ENCODE measurements around the gene C9orf153.

The C9orf153 gene

GRCh38 chr9:86288499-86289198, 29.2 kb upstream of the C9orf153 start:
- no peak for TF ChIP-seq EZH2 (IDR thresholded peaks at IDR 0.05)
- TF ChIP-seq POLR2AphosphoS5 (IDR thresholded peaks at IDR 0.05; ENCODE audit: borderline replicate concordance, low read depth, low read length) = no peak
- no peak for TF ChIP-seq FOXP2 (optimal IDR thresholded peaks at IDR 0.05; ENCODE audit: control extremely low read depth, extremely low read length, insufficient read depth)
- no peak for DNase-seq (ENCODE audit: low read depth, low spot score)
- Histone ChIP-seq H3K36me3 (ENCODE audit: insufficient read depth, low read length) (no peaks in the 10 kb centered on the region), H3K4me3 (no peak overlapping the region), H3K9ac (ENCODE audit: insufficient read length) (no peak overlapping the region), H3K27ac (peak overlapping the region; percentile 57; the same call in 1 of the 2 replicates), H3K9me3 (ENCODE audit: low read depth, low read length) (no peaks in the 10 kb centered on the region)

GRCh38 chr9:86287013-86287412, 27.6 kb upstream of the C9orf153 start:
- H3K4me3 ChIP-seq = no peak overlapping the region
- no peak for DNase-seq (ENCODE audit: low read depth, low spot score)
- no peak for TF ChIP-seq EZH2 (IDR thresholded peaks at IDR 0.05)
- H3K27ac ChIP-seq = 0 out of 2 replicates have a peak overlapping the region, but pooled peaks have one; percentile 43
- no peak overlapping the region for H3K9ac ChIP-seq (ENCODE audit: insufficient read length)
- no peaks in the 10 kb centered on the region for H3K9me3 ChIP-seq (ENCODE audit: low read depth, low read length)
- no peaks in the 10 kb centered on the region for H3K36me3 ChIP-seq (ENCODE audit: insufficient read depth, low read length)

GRCh38 chr9:86286278-86286677, 26.8 kb upstream of the C9orf153 start:
- Histone ChIP-seq H3K27ac (0 out of 2 replicates have a peak overlapping the region, but pooled peaks have one; percentile 43), H3K36me3 (ENCODE audit: insufficient read depth, low read length) (no peaks in the 10 kb centered on the region), H3K9ac (ENCODE audit: insufficient read length) (no peak overlapping the region), H3K9me3 (ENCODE audit: low read depth, low read length) (no peaks in the 10 kb centered on the region), H3K4me3 (no peak overlapping the region)
- no peak for TF ChIP-seq EZH2 (IDR thresholded peaks at IDR 0.05)
- TF ChIP-seq FOXP2 (optimal IDR thresholded peaks at IDR 0.05; ENCODE audit: control extremely low read depth, extremely low read length, insufficient read depth) = no peak
- no peak for TF ChIP-seq POLR2AphosphoS5 (IDR thresholded peaks at IDR 0.05; ENCODE audit: borderline replicate concordance, low read depth, low read length)
- no peak for DNase-seq (ENCODE audit: low read depth, low spot score)

GRCh38 chr9:86285261-86285660, 25.8 kb upstream of the C9orf153 start:
- DNase-seq (ENCODE audit: low read depth, low spot score) = no peak
- H3K9me3 ChIP-seq (ENCODE audit: low read depth, low read length) = no peaks in the 10 kb centered on the region
- H3K9ac ChIP-seq (ENCODE audit: insufficient read length) = no peak overlapping the region
- no peak for TF ChIP-seq POLR2AphosphoS5 (IDR thresholded peaks at IDR 0.05; ENCODE audit: borderline replicate concordance, low read depth, low read length)
- no peak for TF ChIP-seq EZH2 (IDR thresholded peaks at IDR 0.05)
- TF ChIP-seq FOXP2 (optimal IDR thresholded peaks at IDR 0.05; ENCODE audit: control extremely low read depth, extremely low read length, insufficient read depth) = no peak
- H3K27ac ChIP-seq = peak overlapping the region; percentile 33
- H3K4me3 ChIP-seq = no peak overlapping the region
- H3K36me3 ChIP-seq (ENCODE audit: insufficient read depth, low read length) = 0 out of 2 replicates have a peak, but pooled peaks cover 3% of the 10 kb centered on the region

- Histone ChIP-seq H3K4me3 (peak overlapping the region; percentile 98), H3K36me3 (ENCODE audit: insufficient read depth, low read length) (peaks cover 15% of the 10 kb centered on the region), H3K9ac (ENCODE audit: insufficient read length) (peak overlapping the region; percentile 11), H3K9me3 (ENCODE audit: low read depth, low read length) (no peaks in the 10 kb centered on the region), H3K27ac (no peak overlapping the region)
- no peak for DNase-seq (ENCODE audit: low read depth, low spot score)
- TF ChIP-seq FOXP2 (optimal IDR thresholded peaks at IDR 0.05; ENCODE audit: control extremely low read depth, extremely low read length, insufficient read depth) = no peak
- TF ChIP-seq EZH2 (IDR thresholded peaks at IDR 0.05) = no peak
- TF ChIP-seq POLR2AphosphoS5 (IDR thresholded peaks at IDR 0.05; ENCODE audit: borderline replicate concordance, low read depth, low read length) = no peak
Observed at GRCh38 chr9:86282979-86283535, 23.6 kb upstream of the C9orf153 start.

GRCh38 chr9:86282077-86282978, 22.9 kb upstream of the C9orf153 start, which contains the start of gene ISCA1:
Gene ISCA1, minus strand, starts transcription at chr9:86282538. Its CDS starts 80 bp downstream, at chr9:86282458.
- TF ChIP-seq FOXP2 (optimal IDR thresholded peaks at IDR 0.05; ENCODE audit: control extremely low read depth, extremely low read length, insufficient read depth) (peak; percentile 65), POLR2AphosphoS5 (IDR thresholded peaks at IDR 0.05; ENCODE audit: borderline replicate concordance, low read depth, low read length) (peak; percentile 91), EZH2 (IDR thresholded peaks at IDR 0.05) (no peak)
- no peak for DNase-seq (ENCODE audit: low read depth, low spot score)
- peak within 1 kb of the TSS; percentile 98 for H3K4me3 ChIP-seq
- H3K9me3 ChIP-seq (ENCODE audit: low read depth, low read length) = no peaks in the 10 kb centered on the region
- peaks cover 22% of the 10 kb centered on the region for H3K36me3 ChIP-seq (ENCODE audit: insufficient read depth, low read length)
- H3K9ac ChIP-seq (ENCODE audit: insufficient read length) = peak within 1 kb of the TSS; percentile 93
- peak within 1 kb of the TSS; percentile 76; the same call in 1 of the 2 replicates for H3K27ac ChIP-seq

- Histone ChIP-seq H3K4me3 (peak overlapping the region; percentile 98), H3K9me3 (ENCODE audit: low read depth, low read length) (no peaks in the 10 kb centered on the region), H3K36me3 (ENCODE audit: insufficient read depth, low read length) (peaks cover 22% of the 10 kb centered on the region), H3K9ac (ENCODE audit: insufficient read length) (peak overlapping the region; percentile 93), H3K27ac (peak overlapping the region; percentile 76; the same call in 1 of the 2 replicates)
- TF ChIP-seq POLR2AphosphoS5 (IDR thresholded peaks at IDR 0.05; ENCODE audit: borderline replicate concordance, low read depth, low read length) (no peak), EZH2 (IDR thresholded peaks at IDR 0.05) (no peak), FOXP2 (optimal IDR thresholded peaks at IDR 0.05; ENCODE audit: control extremely low read depth, extremely low read length, insufficient read depth) (no peak)
- DNase-seq (ENCODE audit: low read depth, low spot score) = no peak
Observed at GRCh38 chr9:86281593-86282076, 22.2 kb upstream of the C9orf153 start.

GRCh38 chr9:86280580-86280979, 21.1 kb upstream of the C9orf153 start:
- Histone ChIP-seq H3K9ac (ENCODE audit: insufficient read length) (no peak overlapping the region), H3K9me3 (ENCODE audit: low read depth, low read length) (no peaks in the 10 kb centered on the region), H3K27ac (no peak overlapping the region), H3K4me3 (peak overlapping the region; percentile 98), H3K36me3 (ENCODE audit: insufficient read depth, low read length) (peaks cover 22% of the 10 kb centered on the region)
- TF ChIP-seq EZH2 (IDR thresholded peaks at IDR 0.05) (no peak), FOXP2 (optimal IDR thresholded peaks at IDR 0.05; ENCODE audit: control extremely low read depth, extremely low read length, insufficient read depth) (no peak), POLR2AphosphoS5 (IDR thresholded peaks at IDR 0.05; ENCODE audit: borderline replicate concordance, low read depth, low read length) (no peak)
- DNase-seq (ENCODE audit: low read depth, low spot score) = no peak
